HG03558 (cell line): Measurements from ENCODE around the gene CRB3.

Experiments used
- ATAC-seq: cut with Tn5 transposase; IDR thresholded peaks from one replicate; pipeline ENCODE4 v1.9.1; 2021; ENCODE audit warnings: moderate number of reproducible peaks; ENCODE audit not compliant: unreplicated experiment; ENCODE audit errors: extremely low read depth

CRB3 gene

DNA sequence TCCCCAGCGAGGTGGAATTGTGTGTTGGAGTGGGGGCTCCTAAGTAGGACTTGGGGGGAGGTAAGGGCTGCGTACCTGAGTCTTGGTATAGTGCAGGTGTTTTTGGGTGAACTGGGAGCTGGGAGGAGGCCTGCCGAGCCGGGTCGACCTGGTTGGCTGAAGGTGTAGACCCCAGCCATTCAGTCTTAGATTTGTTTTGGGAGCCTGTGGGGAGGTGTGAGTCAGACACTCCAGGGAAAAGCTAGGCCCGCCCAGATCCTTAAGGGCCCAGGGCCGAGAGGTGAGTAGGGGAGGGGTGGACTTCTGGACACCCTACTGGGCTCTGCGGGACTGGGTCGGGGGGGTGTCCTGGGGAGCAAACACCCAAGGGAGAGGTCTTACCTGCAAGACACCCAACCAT is 935 bp downstream of the CRB3 start:
- ATAC-seq: no peak

- ATAC-seq: no peak
Measured at GRCh38 chr19:6465663-6466062, 1.6 kb downstream of the CRB3 start.

- ATAC-seq: no peak
Measured at GRCh38 chr19:6466526-6467248, 2.6 kb downstream of the CRB3 start.

GRCh38 chr19:6467384-6467783 is 3.3 kb downstream of the CRB3 start:
- ATAC-seq: no peak

- ATAC-seq: no peak
Measured at GRCh38 chr19:6470173-6470572, 6.1 kb downstream of the CRB3 start.

GRCh38 chr19:6471076-6471475 is 7.0 kb downstream of the CRB3 start:
- ATAC-seq: no peak

- ATAC-seq: no peak
Measured at GRCh38 chr19:6472713-6473112, 8.6 kb downstream of the CRB3 start.

GRCh38 chr19:6473647-6474046 is 9.6 kb downstream of the CRB3 start:
- ATAC-seq: no peak

GRCh38 chr19:6475321-6476108 is 11.4 kb downstream of the CRB3 start:
- no peak for ATAC-seq

- ATAC-seq: no peak
Measured at GRCh38 chr19:6476155-6476895, 12.3 kb downstream of the CRB3 start.

DNA sequence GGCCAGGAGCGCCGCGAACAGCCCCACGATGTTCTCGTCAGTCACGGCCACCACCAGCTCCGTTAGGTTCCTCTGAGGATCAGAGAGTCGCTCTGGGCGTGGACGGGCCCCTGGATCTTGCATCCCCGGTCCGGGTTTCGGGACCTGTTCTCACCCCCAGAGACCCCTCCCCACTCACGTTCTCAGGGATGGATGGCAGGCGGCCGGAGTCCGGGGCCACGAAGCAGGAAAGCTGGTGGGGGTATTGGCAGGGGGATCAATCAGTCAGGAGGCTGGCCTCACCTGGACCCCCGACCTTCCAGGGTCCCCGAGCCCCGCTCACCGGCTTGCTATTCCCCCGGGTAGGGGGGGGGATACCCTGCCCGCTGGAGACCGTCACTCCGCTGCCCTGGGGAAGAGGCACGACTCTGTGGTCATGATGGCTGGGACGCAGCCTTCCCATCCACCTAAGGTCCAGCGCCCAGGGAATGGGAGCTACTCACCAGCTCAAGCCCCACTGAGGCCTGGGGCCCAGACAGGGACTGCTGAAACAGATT is 12.9 kb downstream of the CRB3 start:
- no peak for ATAC-seq

DNA sequence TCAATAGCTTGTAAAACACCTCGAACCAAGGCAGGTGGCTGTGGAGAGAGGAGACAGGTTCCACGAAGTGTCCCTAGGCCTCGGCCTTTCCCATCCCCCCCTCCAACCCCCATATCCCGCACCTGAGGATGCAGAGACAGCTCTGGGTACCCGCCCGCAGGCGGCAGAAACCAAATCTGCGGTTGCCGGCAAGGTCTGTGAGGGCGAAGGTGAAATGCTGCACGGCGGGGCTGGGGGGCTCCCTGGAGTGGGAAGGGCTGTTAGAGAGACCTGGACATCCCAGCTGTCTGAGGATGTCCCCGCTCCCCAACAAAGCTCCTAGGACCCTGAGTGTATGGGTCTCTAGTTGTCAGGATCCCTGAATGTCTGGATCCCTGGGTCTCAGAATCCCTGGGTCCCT is 14.7 kb downstream of the CRB3 start:
- ATAC-seq: no peak

DNA sequence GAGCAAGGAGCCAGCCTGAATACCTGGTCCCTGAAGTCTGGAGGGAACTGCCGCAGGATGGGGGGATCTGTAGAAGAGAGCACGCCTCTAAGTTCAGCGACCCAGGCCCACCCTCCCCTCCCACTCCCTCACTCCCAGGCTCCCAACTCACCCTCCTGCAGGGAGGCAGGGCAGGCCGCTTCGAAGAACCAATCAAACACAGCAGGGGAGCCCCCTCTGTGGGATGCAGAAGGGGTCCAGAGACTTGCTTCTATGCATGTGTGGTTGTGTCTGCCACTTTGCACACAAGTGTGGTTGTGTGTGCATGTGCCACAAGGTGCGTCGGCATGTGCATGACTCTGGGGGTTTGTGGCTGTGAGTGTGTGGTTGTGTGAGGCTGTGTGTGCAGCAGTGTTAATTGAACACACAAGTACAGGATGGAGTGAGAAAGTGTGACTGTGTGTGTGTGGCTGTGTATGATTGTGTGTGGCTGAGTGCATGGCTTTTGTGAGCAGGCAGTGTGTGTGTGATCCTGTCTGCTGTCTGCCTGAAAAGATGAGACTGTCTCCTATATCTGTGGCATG is 15.8 kb downstream of the CRB3 start:
- no peak for ATAC-seq

DNA sequence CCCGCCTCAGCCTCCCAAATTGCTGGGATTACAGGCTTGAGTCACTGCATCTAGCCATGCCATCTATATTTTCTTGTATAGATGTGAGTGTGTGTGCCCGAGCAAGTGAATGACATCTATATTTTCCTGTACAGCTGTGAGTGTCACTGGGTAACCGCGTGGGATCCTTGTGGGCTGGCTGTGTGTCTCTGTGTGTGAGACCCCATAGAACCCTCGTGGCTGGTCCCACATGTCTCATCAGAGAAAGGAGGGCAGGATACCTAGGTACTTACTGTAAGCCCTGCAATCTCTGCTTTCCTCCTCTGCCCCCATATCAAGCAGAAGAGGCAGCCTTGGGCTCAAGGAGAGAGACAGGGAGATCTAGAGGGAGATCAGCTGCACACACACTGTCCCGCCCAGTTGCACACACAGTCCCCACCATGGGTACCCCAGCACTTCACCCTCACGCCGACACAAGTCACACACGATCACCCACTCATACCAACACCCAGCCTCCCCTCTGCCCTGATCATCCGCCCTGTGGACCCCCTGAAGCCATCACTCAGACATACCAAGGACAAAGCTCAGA is 16.9 kb downstream of the CRB3 start:
- no peak for ATAC-seq

GRCh38 chr19:6481541-6482342 is 17.7 kb downstream of the CRB3 start, which contains the start of gene DENND1C:
TSS of gene DENND1C (minus strand) at chr19:6481787. CDS start at chr19:6481695, 92 bp downstream.
- no peak for ATAC-seq

- ATAC-seq: no peak
Measured at GRCh38 chr19:6482343-6482686, 18.2 kb downstream of the CRB3 start.

DNA sequence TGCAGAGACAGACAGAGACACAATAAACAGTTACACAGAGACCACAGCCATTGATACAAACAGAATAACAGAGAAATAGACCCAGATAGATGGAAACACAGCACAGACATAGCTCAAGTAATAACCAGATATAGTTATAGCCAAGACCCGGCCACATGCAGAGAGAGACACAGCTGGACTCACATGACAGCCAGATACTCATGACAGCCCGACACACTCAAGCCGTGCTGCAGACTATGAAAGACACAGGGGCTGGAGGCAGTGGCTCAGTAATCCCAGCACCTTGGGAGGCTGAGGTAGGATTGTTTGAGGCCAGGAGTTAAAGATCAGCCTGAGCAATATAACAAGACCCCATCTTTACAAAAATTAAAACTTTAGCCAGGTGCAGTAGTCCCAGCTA is 19.2 kb downstream of the CRB3 start:
- no peak for ATAC-seq

- no peak for ATAC-seq
Measured at GRCh38 chr19:6484230-6484629, 20.2 kb downstream of the CRB3 start.

GRCh38 chr19:6484831-6485230 is 20.8 kb downstream of the CRB3 start:
- ATAC-seq: no peak
